Measurements from ENCODE around the gene CNIH1.
"Not testable (repeated sequence)": the region's sequence is repeated elsewhere in the genome, so short reads cannot be mapped to it uniquely, and the experiment has no call there.

The CNIH1 gene

GRCh38 chr14:54467280-54467679 is 26.1 kb upstream of the CNIH1 start:
- DNase-seq (ENCODE audit: low read depth, low spot score), result no peak

GRCh38 chr14:54465654-54466053 is 24.5 kb upstream of the CNIH1 start:
- DNase-seq (ENCODE audit: low read depth, low spot score), result no peak

GRCh38 chr14:54462048-54462447 is 20.9 kb upstream of the CNIH1 start:
- DNase-seq (ENCODE audit: low read depth, low spot score), result no peak

- DNase-seq (ENCODE audit: low read depth, low spot score), result no peak
Observed at GRCh38 chr14:54459106-54459505, 17.9 kb upstream of the CNIH1 start.

- not testable (repeated sequence) for DNase-seq (ENCODE audit: low read depth, low spot score)
Observed at GRCh38 chr14:54458536-54458935, 17.4 kb upstream of the CNIH1 start.

GRCh38 chr14:54457609-54457996 is 16.4 kb upstream of the CNIH1 start:
- DNase-seq (ENCODE audit: low read depth, low spot score), result no peak

- DNase-seq (ENCODE audit: low read depth, low spot score), result not testable (repeated sequence)
Observed at GRCh38 chr14:54456820-54457608, 15.8 kb upstream of the CNIH1 start.

GRCh38 chr14:54455363-54455762 is 14.2 kb upstream of the CNIH1 start:
- DNase-seq (ENCODE audit: low read depth, low spot score), result no peak

- not testable (repeated sequence) for DNase-seq (ENCODE audit: low read depth, low spot score)
Observed at GRCh38 chr14:54453990-54454389, 12.8 kb upstream of the CNIH1 start.

- no peak for DNase-seq (ENCODE audit: low read depth, low spot score)
Observed at GRCh38 chr14:54453252-54453651, 12.1 kb upstream of the CNIH1 start.

GRCh38 chr14:54451961-54452360 is 10.8 kb upstream of the CNIH1 start:
- no peak for DNase-seq (ENCODE audit: low read depth, low spot score)

- DNase-seq (ENCODE audit: low read depth, low spot score), result no peak
Observed at GRCh38 chr14:54451121-54451601, 10.0 kb upstream of the CNIH1 start.

GRCh38 chr14:54450535-54450934 is 9.4 kb upstream of the CNIH1 start:
- DNase-seq (ENCODE audit: low read depth, low spot score), result no peak

GRCh38 chr14:54447231-54447692 is 6.1 kb upstream of the CNIH1 start:
- DNase-seq (ENCODE audit: low read depth, low spot score), result no peak

GRCh38 chr14:54446161-54446693 is 5.1 kb upstream of the CNIH1 start:
- DNase-seq (ENCODE audit: low read depth, low spot score), result no peak

GRCh38 chr14:54444681-54445080 is 3.5 kb upstream of the CNIH1 start:
- no peak for DNase-seq (ENCODE audit: low read depth, low spot score)

GRCh38 chr14:54443981-54444380 is 2.8 kb upstream of the CNIH1 start:
- no peak for DNase-seq (ENCODE audit: low read depth, low spot score)

GRCh38 chr14:54442961-54443360 is 1.8 kb upstream of the CNIH1 start:
- not testable (repeated sequence) for DNase-seq (ENCODE audit: low read depth, low spot score)

- no peak for DNase-seq (ENCODE audit: low read depth, low spot score)
Observed at GRCh38 chr14:54440476-54440872, 700 bp downstream of the CNIH1 start.

GRCh38 chr14:54440037-54440436 is 1.1 kb downstream of the CNIH1 start:
- DNase-seq (ENCODE audit: low read depth, low spot score), result no peak

GRCh38 chr14:54438703-54439102 is 2.5 kb downstream of the CNIH1 start:
- no peak for DNase-seq (ENCODE audit: low read depth, low spot score)

GRCh38 chr14:54437954-54438353 is 3.2 kb downstream of the CNIH1 start:
- not testable (repeated sequence) for DNase-seq (ENCODE audit: low read depth, low spot score)

- no peak for DNase-seq (ENCODE audit: low read depth, low spot score)
Observed at GRCh38 chr14:54435500-54435981, 5.6 kb downstream of the CNIH1 start.

All from activated naive CD8-positive, alpha-beta T cell treated with anti-CD3 and anti-CD28 coated beads, Interleukin-2, amount 50 U/mL, for 16 hours (primary cell).